Measurements from ENCODE around the gene FBXW2. TPM values are rescaled to one million over a fixed set of nuclear protein-coding genes. Genes with fewer than 3 reads are reported as not detected.

The FBXW2 gene
- total and polyA plus RNA-seq, 2 donors (not counting 3 experiments of a cell fraction or from before 2014, with no cell fraction given), result 32.5 to 70.2 TPM

GRCh38 chr9:120740132-120740531 is 53.1 kb downstream of the FBXW2 start:
- DNase-seq (ENCODE audit: low read depth, low spot score), result peak; percentile 51
- Histone ChIP-seq H3K9me1 (replicated peaks; ENCODE audit: control insufficient read depth, extremely low read depth, insufficient read depth, low read length) (no peaks in the 10 kb centered on the region), H3K36me3 (ENCODE audit: control insufficient read depth in 2 of 2, extremely low read depth in 1 of 2, insufficient read depth in 2 of 2, low read length in 2 of 2) (no peaks in the 10 kb centered on the region), H4K20me1 (replicated peaks; ENCODE audit: control insufficient read depth, extremely low read depth, insufficient read depth, low read length) (no peaks in the 10 kb centered on the region), H3K9ac (replicated peaks; ENCODE audit: extremely low read depth, insufficient read depth, low read length) (no peak overlapping the region), H3K27ac (ENCODE audit: insufficient read depth, low read depth, low read length) (no peak overlapping the region), H3K4me1 (ENCODE audit: control insufficient read depth, extremely low read depth, insufficient read depth, low read length) (peaks cover 18% of the 10 kb centered on the region), H3K79me2 (ENCODE audit: control insufficient read depth, insufficient read depth, low read length) (no peaks in the 10 kb centered on the region), H3K27me3 (ENCODE audit: control insufficient read depth in 2 of 2, insufficient read depth in 2 of 2, low read length in 2 of 2) (no peaks in the 10 kb centered on the region), H3K4me3 (replicated peaks in 1 of 3; ENCODE audit: insufficient read depth in 1 of 3, low read depth in 1 of 3, low read length in 3 of 3) (no peak overlapping the region), H3K9me3 (replicated peaks; ENCODE audit: control insufficient read depth, insufficient read depth, low read length) (no peaks in the 10 kb centered on the region), H3K4me2 (ENCODE audit: insufficient read depth, low read length) (no peak overlapping the region), H2AFZ (ENCODE audit: low read depth, low read length) (no peak overlapping the region)
- intact Hi-C loops (cut with micrococcal nuclease) (loop anchor here (5.0 to 10.0 kb wide), 2 partner anchors 118 to 655 kb away; no protein-coding TSS in a partner anchor), dilution Hi-C loops (cut with MboI; ENCODE audit: extremely low pct_ligation_motif_present, low sequenced_read_pairs) (no loop called here)
- peak; percentile 31 for TF ChIP-seq POLR2AphosphoS5 (IDR thresholded peaks at IDR 0.05; ENCODE audit: insufficient read depth, low read depth, low read length)
- no peak for TF ChIP-seq FOS (IDR thresholded peaks at IDR 0.05; ENCODE audit: borderline replicate concordance, insufficient read depth, low read length)
- TF ChIP-seq JUN (IDR thresholded peaks at IDR 0.05; ENCODE audit: borderline replicate concordance, insufficient read depth, insufficient read length, low read depth), result no peak
- peak; percentile 39 for TF ChIP-seq GATA2 (IDR thresholded peaks at IDR 0.05; ENCODE audit: insufficient read depth, insufficient read length, low read depth, low read length)
- no peak for TF ChIP-seq POLR2A (IDR thresholded peaks at IDR 0.05; ENCODE audit: low read depth, low read length)
- TF ChIP-seq MAX (IDR thresholded peaks at IDR 0.05; ENCODE audit: insufficient read depth, insufficient read length), result no peak
- TF ChIP-seq CTCF (IDR thresholded peaks at IDR 0.05; ENCODE audit: extremely low read depth in 1 of 2, insufficient read depth in 1 of 2, low read depth in 1 of 2, low read length in 2 of 2), result no peak
- no peak for TF ChIP-seq EZH2 (IDR thresholded peaks at IDR 0.05; ENCODE audit: borderline replicate concordance, low read depth, low read length, severe bottlenecking)
- no peak for TF ChIP-seq MYC (IDR thresholded peaks at IDR 0.05; ENCODE audit: low read depth, low read length)
- BruUV-seq (replicated peaks), result no TSS peak
- peak; percentile 64 for FAIRE-seq
- POLR2A ChIA-PET, result interaction anchor here (1.2 kb wide), 1 partner anchor 9 kb away, joined by 4 read pairs; no protein-coding TSS in a partner anchor
- CTCF ChIA-PET, result interaction anchor here (0.7 to 3.2 kb wide), 5 partner anchors 10 to 320 kb away, joined by 3 to 13 read pairs (median 3); no protein-coding TSS in a partner anchor
